ENCODE results near the gene ESR1. TPM values are rescaled to one million over a fixed set of nuclear protein-coding genes. Genes with fewer than 3 reads are reported as not detected.

ESR1 gene
- 1 to 10 TPM in 1 of 4 donors, under 1 TPM in 1, not detected in 2; 0.13 to 7.4 TPM for total RNA-seq

DNA sequence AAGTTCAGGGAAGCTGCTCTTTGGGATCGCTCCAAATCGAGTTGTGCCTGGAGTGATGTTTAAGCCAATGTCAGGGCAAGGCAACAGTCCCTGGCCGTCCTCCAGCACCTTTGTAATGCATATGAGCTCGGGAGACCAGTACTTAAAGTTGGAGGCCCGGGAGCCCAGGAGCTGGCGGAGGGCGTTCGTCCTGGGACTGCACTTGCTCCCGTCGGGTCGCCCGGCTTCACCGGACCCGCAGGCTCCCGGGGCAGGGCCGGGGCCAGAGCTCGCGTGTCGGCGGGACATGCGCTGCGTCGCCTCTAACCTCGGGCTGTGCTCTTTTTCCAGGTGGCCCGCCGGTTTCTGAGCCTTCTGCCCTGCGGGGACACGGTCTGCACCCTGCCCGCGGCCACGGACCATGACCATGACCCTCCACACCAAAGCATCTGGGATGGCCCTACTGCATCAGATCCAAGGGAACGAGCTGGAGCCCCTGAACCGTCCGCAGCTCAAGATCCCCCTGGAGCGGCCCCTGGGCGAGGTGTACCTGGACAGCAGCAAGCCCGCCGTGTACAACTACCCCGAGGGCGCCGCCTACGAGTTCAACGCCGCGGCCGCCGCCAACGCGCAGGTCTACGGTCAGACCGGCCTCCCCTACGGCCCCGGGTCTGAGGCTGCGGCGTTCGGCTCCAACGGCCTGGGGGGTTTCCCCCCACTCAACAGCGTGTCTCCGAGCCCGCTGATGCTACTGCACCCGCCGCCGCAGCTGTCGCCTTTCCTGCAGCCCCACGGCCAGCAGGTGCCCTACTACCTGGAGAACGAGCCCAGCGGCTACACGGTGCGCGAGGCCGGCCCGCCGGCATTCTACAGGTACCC lies at the start of gene ESR1:
TSS of gene ESR1 (plus strand) at position 170 of the 858 bp plus-strand sequence. CDS start at position 401, 231 bp downstream.
- no peak for DNase-seq
- H3K9me3 ChIP-seq, result no peaks in the 10 kb centered on the region
- H3K27ac ChIP-seq, result no peak within 1 kb of the TSS
- no peaks in the 10 kb centered on the region for H3K36me3 ChIP-seq
- no peak for TF ChIP-seq POLR2A (IDR thresholded peaks at IDR 0.05)
- TF ChIP-seq, protein P1, sequence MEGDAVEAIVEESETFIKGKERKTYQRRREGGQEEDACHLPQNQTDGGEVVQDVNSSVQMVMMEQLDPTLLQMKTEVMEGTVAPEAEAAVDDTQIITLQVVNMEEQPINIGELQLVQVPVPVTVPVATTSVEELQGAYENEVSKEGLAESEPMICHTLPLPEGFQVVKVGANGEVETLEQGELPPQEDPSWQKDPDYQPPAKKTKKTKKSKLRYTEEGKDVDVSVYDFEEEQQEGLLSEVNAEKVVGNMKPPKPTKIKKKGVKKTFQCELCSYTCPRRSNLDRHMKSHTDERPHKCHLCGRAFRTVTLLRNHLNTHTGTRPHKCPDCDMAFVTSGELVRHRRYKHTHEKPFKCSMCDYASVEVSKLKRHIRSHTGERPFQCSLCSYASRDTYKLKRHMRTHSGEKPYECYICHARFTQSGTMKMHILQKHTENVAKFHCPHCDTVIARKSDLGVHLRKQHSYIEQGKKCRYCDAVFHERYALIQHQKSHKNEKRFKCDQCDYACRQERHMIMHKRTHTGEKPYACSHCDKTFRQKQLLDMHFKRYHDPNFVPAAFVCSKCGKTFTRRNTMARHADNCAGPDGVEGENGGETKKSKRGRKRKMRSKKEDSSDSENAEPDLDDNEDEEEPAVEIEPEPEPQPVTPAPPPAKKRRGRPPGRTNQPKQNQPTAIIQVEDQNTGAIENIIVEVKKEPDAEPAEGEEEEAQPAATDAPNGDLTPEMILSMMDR (IDR thresholded peaks at IDR 0.05), result no peak
- H3K4me1 ChIP-seq, result peaks cover 0 to 17% (median 6%) of the 10 kb centered on the region in 4 donors
- H3K4me3 ChIP-seq, result peak within 1 kb of the TSS; percentile 13 to 44 (median 38)
- peaks cover 0 to 16% of the 10 kb centered on the region in 2 donors for H3K27me3 ChIP-seq

GRCh38 chr6:151760486-151760885 lies 47.0 kb upstream of the ESR1 start:
- Histone ChIP-seq H3K4me3 (no peak overlapping the region), H3K4me1 (no peaks in the 10 kb centered on the region), H3K27ac (no peak overlapping the region), H3K36me3 (no peaks in the 10 kb centered on the region), H3K27me3 (no peaks in the 10 kb centered on the region), H3K9me3 (no peaks in the 10 kb centered on the region)
- no peak for DNase-seq
- TF ChIP-seq, protein P1 (IDR thresholded peaks at IDR 0.05), result no peak

GRCh38 chr6:151761851-151762250 lies 45.6 kb upstream of the ESR1 start:
- DNase-seq, result no peak
- TF ChIP-seq, protein P1 (IDR thresholded peaks at IDR 0.05), result no peak
- H3K9me3 ChIP-seq, result no peaks in the 10 kb centered on the region
- no peak overlapping the region for H3K4me3 ChIP-seq
- H3K36me3 ChIP-seq, result no peaks in the 10 kb centered on the region
- H3K4me1 ChIP-seq, result no peaks in the 10 kb centered on the region
- no peak overlapping the region for H3K27ac ChIP-seq
- H3K27me3 ChIP-seq, result no peaks in the 10 kb centered on the region

GRCh38 chr6:151762817-151763216 lies 44.7 kb upstream of the ESR1 start:
- H3K27ac ChIP-seq, result no peak overlapping the region
- no peaks in the 10 kb centered on the region for H3K27me3 ChIP-seq
- TF ChIP-seq POLR2A (IDR thresholded peaks at IDR 0.05), result no peak
- TF ChIP-seq, protein P1 (IDR thresholded peaks at IDR 0.05), result no peak
- H3K9me3 ChIP-seq, result no peaks in the 10 kb centered on the region
- no peaks in the 10 kb centered on the region for H3K36me3 ChIP-seq
- DNase-seq, result no peak
- no peak overlapping the region for H3K4me3 ChIP-seq
- no peaks in the 10 kb centered on the region for H3K4me1 ChIP-seq

DNA sequence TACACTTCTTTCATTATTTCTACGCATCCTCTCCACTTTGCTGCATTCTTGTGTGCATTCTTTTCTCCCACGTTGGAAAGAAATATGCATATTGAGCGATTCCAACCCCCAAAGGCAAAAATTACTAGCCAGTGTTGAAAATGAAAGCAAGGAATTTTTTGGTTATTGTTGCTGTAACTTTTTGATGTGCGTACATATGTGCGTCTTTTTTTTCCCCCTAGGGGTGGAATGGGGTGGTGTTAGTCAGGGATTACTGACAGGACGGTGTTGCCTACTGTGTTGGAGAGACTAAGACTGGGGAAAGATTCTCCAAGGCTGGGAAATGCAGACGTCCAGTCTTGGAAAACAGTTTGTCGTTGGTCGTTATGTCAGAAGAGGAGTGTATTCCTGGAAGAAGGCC lies 44.2 kb upstream of the ESR1 start:
- Histone ChIP-seq H3K27ac (no peak overlapping the region), H3K27me3 (no peaks in the 10 kb centered on the region), H3K4me3 (no peak overlapping the region), H3K36me3 (no peaks in the 10 kb centered on the region), H3K9me3 (no peaks in the 10 kb centered on the region), H3K4me1 (no peaks in the 10 kb centered on the region)
- TF ChIP-seq POLR2A (IDR thresholded peaks at IDR 0.05), result no peak
- TF ChIP-seq, protein P1 (IDR thresholded peaks at IDR 0.05), result peak in 1 of 6 experiments; percentile 10
- no peak for DNase-seq
